ENCODE results near the gene FAM170A.

FAM170A gene

GRCh38 chr5:119629339-119629738 is at the start of gene FAM170A:
TSS of gene FAM170A (plus strand) at chr5:119629558. CDS start at chr5:119629769, 211 bp downstream.
- H3K4me1 ChIP-seq (ENCODE audit: control insufficient read depth, insufficient read depth, low read length) = no peaks in the 10 kb centered on the region
- no peaks in the 10 kb centered on the region for H3K9me3 ChIP-seq (ENCODE audit: control insufficient read depth, low read length)
- no peaks in the 10 kb centered on the region for H3K27me3 ChIP-seq (ENCODE audit: control insufficient read depth, insufficient read depth, low read length)
- no peak within 1 kb of the TSS for H3K4me3 ChIP-seq (ENCODE audit: low read length)
- H3K9ac ChIP-seq (ENCODE audit: low read length) = no peak within 1 kb of the TSS
- H3K36me3 ChIP-seq (ENCODE audit: control insufficient read depth, insufficient read depth, low read length) = no peaks in the 10 kb centered on the region

GRCh38 chr5:119582987-119583386 is 46.4 kb upstream of the FAM170A start:
- Histone ChIP-seq H3K4me3 (ENCODE audit: low read length) (no peak overlapping the region), H3K27me3 (ENCODE audit: control insufficient read depth, insufficient read depth, low read length) (peaks cover 12% of the 10 kb centered on the region), H3K4me1 (ENCODE audit: control insufficient read depth, insufficient read depth, low read length) (peaks cover 4% of the 10 kb centered on the region), H3K36me3 (ENCODE audit: control insufficient read depth, insufficient read depth, low read length) (no peaks in the 10 kb centered on the region), H3K9me3 (ENCODE audit: control insufficient read depth, low read length) (no peaks in the 10 kb centered on the region), H3K9ac (ENCODE audit: low read length) (no peak overlapping the region)

GRCh38 chr5:119583684-119584083 is 45.7 kb upstream of the FAM170A start:
- Histone ChIP-seq H3K4me3 (ENCODE audit: low read length) (no peak overlapping the region), H3K9me3 (ENCODE audit: control insufficient read depth, low read length) (no peaks in the 10 kb centered on the region), H3K36me3 (ENCODE audit: control insufficient read depth, insufficient read depth, low read length) (no peaks in the 10 kb centered on the region), H3K9ac (ENCODE audit: low read length) (no peak overlapping the region), H3K27me3 (ENCODE audit: control insufficient read depth, insufficient read depth, low read length) (peaks cover 12% of the 10 kb centered on the region), H3K4me1 (ENCODE audit: control insufficient read depth, insufficient read depth, low read length) (peaks cover 4% of the 10 kb centered on the region)

- H3K27me3 ChIP-seq (ENCODE audit: control insufficient read depth, insufficient read depth, low read length) = no peaks in the 10 kb centered on the region
- no peaks in the 10 kb centered on the region for H3K9me3 ChIP-seq (ENCODE audit: control insufficient read depth, low read length)
- no peaks in the 10 kb centered on the region for H3K4me1 ChIP-seq (ENCODE audit: control insufficient read depth, insufficient read depth, low read length)
Observed at GRCh38 chr5:119596046-119596445, 33.3 kb upstream of the FAM170A start.

GRCh38 chr5:119597728-119598298 is 31.5 kb upstream of the FAM170A start:
- H3K9ac ChIP-seq (ENCODE audit: low read length) = no peak overlapping the region
- H3K4me1 ChIP-seq (ENCODE audit: control insufficient read depth, insufficient read depth, low read length) = no peaks in the 10 kb centered on the region
- H3K9me3 ChIP-seq (ENCODE audit: control insufficient read depth, low read length) = no peaks in the 10 kb centered on the region
- no peaks in the 10 kb centered on the region for H3K36me3 ChIP-seq (ENCODE audit: control insufficient read depth, insufficient read depth, low read length)
- no peak overlapping the region for H3K4me3 ChIP-seq (ENCODE audit: low read length)
- no peaks in the 10 kb centered on the region for H3K27me3 ChIP-seq (ENCODE audit: control insufficient read depth, insufficient read depth, low read length)

More at GRCh38 chr5:119596046-119596445, 33.3 kb upstream of the FAM170A start:
- no peak overlapping the region for H3K4me3 ChIP-seq (ENCODE audit: low read length)
- H3K9ac ChIP-seq (ENCODE audit: low read length) = no peak overlapping the region
- H3K36me3 ChIP-seq (ENCODE audit: control insufficient read depth, insufficient read depth, low read length) = no peaks in the 10 kb centered on the region

- H3K27me3 ChIP-seq (ENCODE audit: control insufficient read depth, insufficient read depth, low read length) = no peaks in the 10 kb centered on the region
- H3K4me3 ChIP-seq (ENCODE audit: low read length) = no peak overlapping the region
- H3K36me3 ChIP-seq (ENCODE audit: control insufficient read depth, insufficient read depth, low read length) = no peaks in the 10 kb centered on the region
- H3K9me3 ChIP-seq (ENCODE audit: control insufficient read depth, low read length) = no peaks in the 10 kb centered on the region
- no peak overlapping the region for H3K9ac ChIP-seq (ENCODE audit: low read length)
- no peaks in the 10 kb centered on the region for H3K4me1 ChIP-seq (ENCODE audit: control insufficient read depth, insufficient read depth, low read length)
Observed at GRCh38 chr5:119613937-119614336, 15.4 kb upstream of the FAM170A start.

GRCh38 chr5:119614838-119615237 is 14.5 kb upstream of the FAM170A start:
- H3K4me3 ChIP-seq (ENCODE audit: low read length) = no peak overlapping the region
- H3K27me3 ChIP-seq (ENCODE audit: control insufficient read depth, insufficient read depth, low read length) = no peaks in the 10 kb centered on the region
- no peaks in the 10 kb centered on the region for H3K4me1 ChIP-seq (ENCODE audit: control insufficient read depth, insufficient read depth, low read length)
- no peaks in the 10 kb centered on the region for H3K9me3 ChIP-seq (ENCODE audit: control insufficient read depth, low read length)
- H3K36me3 ChIP-seq (ENCODE audit: control insufficient read depth, insufficient read depth, low read length) = no peaks in the 10 kb centered on the region
- H3K9ac ChIP-seq (ENCODE audit: low read length) = no peak overlapping the region

GRCh38 chr5:119626086-119626485 is 3.3 kb upstream of the FAM170A start:
- Histone ChIP-seq H3K9ac (ENCODE audit: low read length) (no peak overlapping the region), H3K4me3 (ENCODE audit: low read length) (no peak overlapping the region), H3K36me3 (ENCODE audit: control insufficient read depth, insufficient read depth, low read length) (no peaks in the 10 kb centered on the region), H3K27me3 (ENCODE audit: control insufficient read depth, insufficient read depth, low read length) (no peaks in the 10 kb centered on the region), H3K9me3 (ENCODE audit: control insufficient read depth, low read length) (no peaks in the 10 kb centered on the region), H3K4me1 (ENCODE audit: control insufficient read depth, insufficient read depth, low read length) (no peaks in the 10 kb centered on the region)

- no peak overlapping the region for H3K4me3 ChIP-seq (ENCODE audit: low read length)
- H3K36me3 ChIP-seq (ENCODE audit: control insufficient read depth, insufficient read depth, low read length) = no peaks in the 10 kb centered on the region
Observed at GRCh38 chr5:119630752-119631440, 1.5 kb downstream of the FAM170A start.

GRCh38 chr5:119631660-119632059 is 2.3 kb downstream of the FAM170A start:
- H3K36me3 ChIP-seq (ENCODE audit: control insufficient read depth, insufficient read depth, low read length) = no peaks in the 10 kb centered on the region
- H3K27me3 ChIP-seq (ENCODE audit: control insufficient read depth, insufficient read depth, low read length) = no peaks in the 10 kb centered on the region
- H3K4me3 ChIP-seq (ENCODE audit: low read length) = no peak overlapping the region

More at GRCh38 chr5:119630752-119631440, 1.5 kb downstream of the FAM170A start:
- Histone ChIP-seq H3K4me1 (ENCODE audit: control insufficient read depth, insufficient read depth, low read length) (no peaks in the 10 kb centered on the region), H3K9me3 (ENCODE audit: control insufficient read depth, low read length) (no peaks in the 10 kb centered on the region), H3K27me3 (ENCODE audit: control insufficient read depth, insufficient read depth, low read length) (no peaks in the 10 kb centered on the region), H3K9ac (ENCODE audit: low read length) (no peak overlapping the region)

GRCh38 chr5:119651486-119651885 is 22.1 kb downstream of the FAM170A start:
- no peak overlapping the region for H3K9ac ChIP-seq (ENCODE audit: low read length)
- H3K27me3 ChIP-seq (ENCODE audit: control insufficient read depth, insufficient read depth, low read length) = no peaks in the 10 kb centered on the region
- H3K36me3 ChIP-seq (ENCODE audit: control insufficient read depth, insufficient read depth, low read length) = no peaks in the 10 kb centered on the region
- no peaks in the 10 kb centered on the region for H3K4me1 ChIP-seq (ENCODE audit: control insufficient read depth, insufficient read depth, low read length)
- no peak overlapping the region for H3K4me3 ChIP-seq (ENCODE audit: low read length)
- no peaks in the 10 kb centered on the region for H3K9me3 ChIP-seq (ENCODE audit: control insufficient read depth, low read length)

More at GRCh38 chr5:119631660-119632059, 2.3 kb downstream of the FAM170A start:
- no peak overlapping the region for H3K9ac ChIP-seq (ENCODE audit: low read length)
- H3K4me1 ChIP-seq (ENCODE audit: control insufficient read depth, insufficient read depth, low read length) = no peaks in the 10 kb centered on the region
- H3K9me3 ChIP-seq (ENCODE audit: control insufficient read depth, low read length) = no peaks in the 10 kb centered on the region

GRCh38 chr5:119655061-119655460 is 25.7 kb downstream of the FAM170A start:
- Histone ChIP-seq H3K4me1 (ENCODE audit: control insufficient read depth, insufficient read depth, low read length) (no peaks in the 10 kb centered on the region), H3K27me3 (ENCODE audit: control insufficient read depth, insufficient read depth, low read length) (no peaks in the 10 kb centered on the region), H3K4me3 (ENCODE audit: low read length) (no peak overlapping the region), H3K9me3 (ENCODE audit: control insufficient read depth, low read length) (no peaks in the 10 kb centered on the region), H3K9ac (ENCODE audit: low read length) (no peak overlapping the region), H3K36me3 (ENCODE audit: control insufficient read depth, insufficient read depth, low read length) (no peaks in the 10 kb centered on the region)

Measured in mucosa of stomach (tissue), 1 donor.